WERI-Rb-1 (cell line): ENCODE results near the gene TPRN.

ENCODE experiments used
- DNase-seq: peaks from one replicate; pipeline ENCODE4 v3.0.0-alpha.2; 2020
- H3K27ac ChIP-seq: fragments of 250-450 bp; sonication (Bioruptor Pico); 2 replicates; pipeline ENCODE4 v1.5.1; 2020; ENCODE audit warnings: mild to moderate bottlenecking, moderate library complexity
- H3K27me3 ChIP-seq: fragments of 250-450 bp; sonication (Bioruptor Pico); 2 replicates; pipeline ENCODE4 v1.5.1; 2021; ENCODE audit warnings: mild to moderate bottlenecking, low read depth, moderate library complexity; ENCODE audit not compliant: insufficient read depth, severe bottlenecking
- H3K36me3 ChIP-seq: fragments of 250-450 bp; sonication (Bioruptor Pico); 2 replicates; pipeline ENCODE4 v1.5.1; 2020; ENCODE audit warnings: mild to moderate bottlenecking, moderate library complexity
- H3K4me3 ChIP-seq: 2 replicates; pipeline ENCODE4 v1.5.1; 2011; ENCODE audit warnings: low read depth, mild to moderate bottlenecking, control low read depth, low read length
- H3K9me3 ChIP-seq: fragments of 250-450 bp; sonication (Bioruptor Pico); 2 replicates; pipeline ENCODE4 v1.5.1; 2021; ENCODE audit warnings: mild to moderate bottlenecking, moderate library complexity; ENCODE audit not compliant: severe bottlenecking
- TF ChIP-seq, protein P1 (sequence below): IDR thresholded peaks from 2 replicates; pipeline ENCODE4 v1.5.1; 2011; ENCODE audit warnings: low read depth, mild to moderate bottlenecking, control low read depth, inconsistent platforms, low read length

The TPRN gene

GRCh38 chr9:137192859-137193258, 7.7 kb downstream of the TPRN start:
- TF ChIP-seq, protein P1, sequence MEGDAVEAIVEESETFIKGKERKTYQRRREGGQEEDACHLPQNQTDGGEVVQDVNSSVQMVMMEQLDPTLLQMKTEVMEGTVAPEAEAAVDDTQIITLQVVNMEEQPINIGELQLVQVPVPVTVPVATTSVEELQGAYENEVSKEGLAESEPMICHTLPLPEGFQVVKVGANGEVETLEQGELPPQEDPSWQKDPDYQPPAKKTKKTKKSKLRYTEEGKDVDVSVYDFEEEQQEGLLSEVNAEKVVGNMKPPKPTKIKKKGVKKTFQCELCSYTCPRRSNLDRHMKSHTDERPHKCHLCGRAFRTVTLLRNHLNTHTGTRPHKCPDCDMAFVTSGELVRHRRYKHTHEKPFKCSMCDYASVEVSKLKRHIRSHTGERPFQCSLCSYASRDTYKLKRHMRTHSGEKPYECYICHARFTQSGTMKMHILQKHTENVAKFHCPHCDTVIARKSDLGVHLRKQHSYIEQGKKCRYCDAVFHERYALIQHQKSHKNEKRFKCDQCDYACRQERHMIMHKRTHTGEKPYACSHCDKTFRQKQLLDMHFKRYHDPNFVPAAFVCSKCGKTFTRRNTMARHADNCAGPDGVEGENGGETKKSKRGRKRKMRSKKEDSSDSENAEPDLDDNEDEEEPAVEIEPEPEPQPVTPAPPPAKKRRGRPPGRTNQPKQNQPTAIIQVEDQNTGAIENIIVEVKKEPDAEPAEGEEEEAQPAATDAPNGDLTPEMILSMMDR, result no peak
- DNase-seq, result no peak
- Histone ChIP-seq H3K36me3 (peaks cover 4% of the 10 kb centered on the region; the same call in 1 of the 2 replicates), H3K27ac (no peak overlapping the region), H3K9me3 (no peaks in the 10 kb centered on the region), H3K27me3 (no peaks in the 10 kb centered on the region), H3K4me3 (no peak overlapping the region)

GRCh38 chr9:137192448-137192780, 8.1 kb downstream of the TPRN start:
- TF ChIP-seq, protein P1, result no peak
- DNase-seq, result no peak
- H3K9me3 ChIP-seq, result no peaks in the 10 kb centered on the region
- peaks cover 4% of the 10 kb centered on the region; the same call in 1 of the 2 replicates for H3K36me3 ChIP-seq
- no peaks in the 10 kb centered on the region for H3K27me3 ChIP-seq
- no peak overlapping the region for H3K4me3 ChIP-seq
- H3K27ac ChIP-seq, result no peak overlapping the region

- DNase-seq, result no peak
- Histone ChIP-seq H3K27me3 (no peaks in the 10 kb centered on the region), H3K36me3 (peaks cover 4% of the 10 kb centered on the region; the same call in 1 of the 2 replicates), H3K27ac (no peak overlapping the region), H3K4me3 (no peak overlapping the region), H3K9me3 (no peaks in the 10 kb centered on the region)
- TF ChIP-seq, protein P1, result no peak
These were observed 8.7 kb downstream of the TPRN start for GRCh38 chr9:137191691-137192447.

- TF ChIP-seq, protein P1, result no peak
- Histone ChIP-seq H3K4me3 (no peak overlapping the region), H3K27ac (no peak overlapping the region), H3K36me3 (peaks cover 4% of the 10 kb centered on the region; the same call in 1 of the 2 replicates), H3K9me3 (no peaks in the 10 kb centered on the region), H3K27me3 (no peaks in the 10 kb centered on the region)
- no peak for DNase-seq
These were observed 9.3 kb downstream of the TPRN start for GRCh38 chr9:137191245-137191644.

DNA sequence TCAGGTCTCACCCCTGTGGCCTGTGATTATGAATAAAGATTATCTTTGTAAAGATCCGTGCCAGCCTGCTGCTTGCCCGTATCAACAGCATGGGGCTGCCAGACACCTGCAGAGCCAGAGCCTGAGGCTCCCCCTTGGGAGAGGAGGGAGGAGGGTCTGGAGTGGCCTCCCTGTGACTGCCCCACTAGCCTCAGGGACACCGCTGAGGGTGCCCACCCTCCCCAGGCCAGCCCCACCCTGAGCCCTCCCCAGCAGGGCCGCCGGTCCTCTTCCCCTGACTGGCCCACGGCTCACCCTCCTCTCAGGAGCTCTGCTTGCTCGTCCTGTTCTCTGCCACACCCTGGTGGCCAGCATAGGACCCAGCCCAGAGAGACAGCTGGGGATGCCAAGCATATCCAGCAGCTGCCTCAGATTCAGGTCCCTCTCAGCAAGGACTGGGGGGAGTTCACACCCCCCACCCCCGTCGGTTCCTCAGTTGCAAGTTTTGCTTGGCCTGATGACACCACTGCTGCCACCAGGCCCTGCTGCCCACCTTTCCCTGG, 10.2 kb downstream of the TPRN start:
- TF ChIP-seq, protein P1, result no peak
- Histone ChIP-seq H3K4me3 (no peak overlapping the region), H3K27me3 (no peaks in the 10 kb centered on the region), H3K36me3 (peaks cover 4% of the 10 kb centered on the region; the same call in 1 of the 2 replicates), H3K27ac (no peak overlapping the region), H3K9me3 (no peaks in the 10 kb centered on the region)
- DNase-seq, result no peak
